A549 treated with AZD2906 at 1 μM for 4 hours (cell line): ENCODE data around the gene DCBLD2. TPM values are rescaled to one million over a fixed set of nuclear protein-coding genes. Genes with fewer than 3 reads are reported as not detected.

Experiments used
- total RNA-seq: library from RNA; stranded (reverse); fragments of 200-300 nt; extraction: Qiagen RNA extraction; gene quantifications from 5 replicates; pipeline ENCODE4 v1.2.3, GENCODE V29; 2022

DCBLD2 gene, protein sequence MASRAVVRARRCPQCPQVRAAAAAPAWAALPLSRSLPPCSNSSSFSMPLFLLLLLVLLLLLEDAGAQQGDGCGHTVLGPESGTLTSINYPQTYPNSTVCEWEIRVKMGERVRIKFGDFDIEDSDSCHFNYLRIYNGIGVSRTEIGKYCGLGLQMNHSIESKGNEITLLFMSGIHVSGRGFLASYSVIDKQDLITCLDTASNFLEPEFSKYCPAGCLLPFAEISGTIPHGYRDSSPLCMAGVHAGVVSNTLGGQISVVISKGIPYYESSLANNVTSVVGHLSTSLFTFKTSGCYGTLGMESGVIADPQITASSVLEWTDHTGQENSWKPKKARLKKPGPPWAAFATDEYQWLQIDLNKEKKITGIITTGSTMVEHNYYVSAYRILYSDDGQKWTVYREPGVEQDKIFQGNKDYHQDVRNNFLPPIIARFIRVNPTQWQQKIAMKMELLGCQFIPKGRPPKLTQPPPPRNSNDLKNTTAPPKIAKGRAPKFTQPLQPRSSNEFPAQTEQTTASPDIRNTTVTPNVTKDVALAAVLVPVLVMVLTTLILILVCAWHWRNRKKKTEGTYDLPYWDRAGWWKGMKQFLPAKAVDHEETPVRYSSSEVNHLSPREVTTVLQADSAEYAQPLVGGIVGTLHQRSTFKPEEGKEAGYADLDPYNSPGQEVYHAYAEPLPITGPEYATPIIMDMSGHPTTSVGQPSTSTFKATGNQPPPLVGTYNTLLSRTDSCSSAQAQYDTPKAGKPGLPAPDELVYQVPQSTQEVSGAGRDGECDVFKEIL
- 188 to 259 TPM (median 218 TPM) in 5 replicates for total RNA-seq

DNA sequence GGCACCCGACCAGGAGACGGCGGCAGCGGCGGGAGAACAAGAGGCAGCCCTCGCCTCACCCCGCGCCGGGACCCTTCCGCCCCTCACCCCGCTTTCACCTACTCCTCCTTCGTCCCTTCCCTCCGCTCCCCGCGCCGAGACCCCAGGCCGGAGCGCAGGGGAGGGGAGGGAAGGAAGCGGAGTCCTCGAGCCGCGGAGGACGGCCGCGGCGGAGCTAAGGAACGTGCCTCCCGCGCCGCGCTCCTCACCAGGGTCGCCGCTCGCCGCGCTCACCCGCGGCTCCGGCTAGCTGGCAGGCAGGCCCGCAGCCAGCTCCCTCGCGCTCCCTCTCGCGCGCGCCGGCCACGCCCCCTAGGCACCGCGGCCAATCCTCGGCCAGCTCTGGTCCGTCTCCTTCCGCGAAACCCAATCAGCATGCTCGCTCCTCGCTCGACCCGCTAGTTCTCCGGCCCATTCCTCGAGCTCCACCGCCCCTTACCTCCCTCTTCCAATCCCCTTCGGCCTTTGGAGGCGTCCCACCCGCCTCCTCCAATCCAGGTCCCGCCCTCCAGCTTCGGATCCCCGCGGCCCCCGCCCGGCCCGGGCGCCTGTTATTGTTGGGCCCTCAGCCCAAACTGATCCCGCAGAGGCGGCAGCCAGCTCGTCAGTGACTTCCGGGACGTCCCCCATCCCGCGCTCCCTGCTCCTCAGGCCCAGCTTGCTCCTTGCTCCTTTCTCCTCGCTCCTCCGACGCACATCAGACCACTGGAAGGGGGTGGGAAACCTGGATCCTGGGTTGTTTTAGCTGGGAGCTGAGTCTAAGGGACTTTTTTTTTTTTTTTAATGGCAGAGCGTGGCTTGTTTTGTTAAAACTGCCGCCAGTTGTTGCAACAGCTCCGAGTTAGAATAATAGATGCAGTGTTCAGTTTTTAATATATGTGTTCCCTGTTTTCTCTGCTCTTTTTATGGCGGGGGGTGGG lies at the start of gene DCBLD2:
Gene DCBLD2, minus strand, starts transcription at position 304 of the 959 bp plus-strand sequence. CDS start 369 bp downstream, outside the sequence.

DNA sequence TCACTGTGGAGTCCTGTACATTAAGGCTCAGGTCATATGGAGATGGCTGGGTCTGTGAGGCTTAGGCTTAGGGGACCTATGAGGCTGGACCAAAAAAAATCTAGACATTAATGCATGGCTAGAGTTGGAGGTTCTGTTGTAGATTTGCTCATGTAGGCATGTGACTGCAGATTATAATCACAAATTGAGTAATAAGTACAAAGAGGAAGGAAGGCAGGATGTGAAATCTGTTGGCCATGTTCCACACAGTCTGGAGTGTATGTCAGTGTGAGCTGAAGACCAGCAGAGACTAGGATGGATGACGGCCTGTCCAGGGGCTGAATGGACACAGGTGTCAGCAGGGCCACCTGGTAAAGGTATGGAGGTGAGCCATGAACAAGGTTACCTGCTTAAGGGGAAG lies 138.4 kb downstream of the DCBLD2 start, which contains the start of gene ST3GAL6:
Gene ST3GAL6, plus strand, starts transcription at position 265 of the 400 bp plus-strand sequence. CDS start 5,101 bp downstream, outside the sequence.

Other genes with a start within 250 kb of the DCBLD2 start
- gene ST3GAL6, start 138.4 kb downstream of the DCBLD2 start, total RNA-seq = 0.68 to 1.00 TPM (median 0.86 TPM) in 5 replicates